HK-2 (cell line): Measurements from ENCODE around the gene TUFM.
A peak's percentile ranks its signal among the peaks of the same experiment; 100 is the strongest.
"Not testable (repeated sequence)": the region's sequence is repeated elsewhere in the genome, so short reads cannot be mapped to it uniquely, and the experiment has no call there.

Source experiments
- DNase-seq: peaks from one replicate; pipeline ENCODE4 v3.0.0-alpha.2; 2018; ENCODE audit not compliant: unreplicated experiment

Gene TUFM

GRCh38 chr16:28846080-28846932 is at the start of gene TUFM:
TSS of gene TUFM (minus strand) at chr16:28846348. CDS start at chr16:28846269, 79 bp downstream.
- DNase-seq, result peak; percentile 92

DNA sequence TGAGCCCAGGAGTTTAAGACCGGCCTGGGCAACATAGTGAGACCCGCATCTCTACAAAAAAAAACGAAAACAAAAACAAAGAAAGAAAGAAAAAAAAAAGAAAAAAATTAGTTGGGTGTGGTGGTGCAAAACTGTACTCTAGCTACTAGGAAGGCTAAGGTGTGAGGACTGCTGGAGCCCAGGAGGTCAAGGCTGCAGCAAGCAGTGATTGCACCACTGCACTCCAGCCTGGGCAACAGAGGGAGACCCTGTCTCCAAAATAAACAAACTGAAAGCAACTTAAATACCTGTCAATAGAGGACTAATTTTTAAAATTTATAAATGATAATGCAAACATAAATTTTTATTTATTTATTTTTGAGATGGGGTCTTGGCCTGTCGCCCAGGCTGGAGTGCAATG is 49.5 kb upstream of the TUFM start:
- DNase-seq, result no peak

DNA sequence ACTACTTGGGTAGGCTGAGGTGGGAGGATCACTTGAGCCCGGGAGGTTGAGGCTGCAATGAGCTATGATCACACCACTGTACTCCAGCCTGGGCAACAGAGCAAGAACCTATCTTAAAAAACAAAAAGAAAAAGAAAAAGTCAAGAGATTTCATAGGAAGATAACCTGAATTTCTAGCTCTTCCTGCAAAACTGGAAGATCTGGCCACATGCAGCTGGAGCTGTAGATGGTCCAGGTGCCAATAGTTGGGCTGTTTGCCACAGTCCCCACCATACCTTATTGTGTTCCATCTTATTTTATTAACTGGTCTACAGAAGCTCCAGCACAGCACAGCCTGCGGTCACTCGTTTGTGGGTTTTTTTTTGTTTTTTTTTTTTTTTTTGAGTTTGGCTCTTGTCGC is 47.1 kb upstream of the TUFM start:
- no peak for DNase-seq

DNA sequence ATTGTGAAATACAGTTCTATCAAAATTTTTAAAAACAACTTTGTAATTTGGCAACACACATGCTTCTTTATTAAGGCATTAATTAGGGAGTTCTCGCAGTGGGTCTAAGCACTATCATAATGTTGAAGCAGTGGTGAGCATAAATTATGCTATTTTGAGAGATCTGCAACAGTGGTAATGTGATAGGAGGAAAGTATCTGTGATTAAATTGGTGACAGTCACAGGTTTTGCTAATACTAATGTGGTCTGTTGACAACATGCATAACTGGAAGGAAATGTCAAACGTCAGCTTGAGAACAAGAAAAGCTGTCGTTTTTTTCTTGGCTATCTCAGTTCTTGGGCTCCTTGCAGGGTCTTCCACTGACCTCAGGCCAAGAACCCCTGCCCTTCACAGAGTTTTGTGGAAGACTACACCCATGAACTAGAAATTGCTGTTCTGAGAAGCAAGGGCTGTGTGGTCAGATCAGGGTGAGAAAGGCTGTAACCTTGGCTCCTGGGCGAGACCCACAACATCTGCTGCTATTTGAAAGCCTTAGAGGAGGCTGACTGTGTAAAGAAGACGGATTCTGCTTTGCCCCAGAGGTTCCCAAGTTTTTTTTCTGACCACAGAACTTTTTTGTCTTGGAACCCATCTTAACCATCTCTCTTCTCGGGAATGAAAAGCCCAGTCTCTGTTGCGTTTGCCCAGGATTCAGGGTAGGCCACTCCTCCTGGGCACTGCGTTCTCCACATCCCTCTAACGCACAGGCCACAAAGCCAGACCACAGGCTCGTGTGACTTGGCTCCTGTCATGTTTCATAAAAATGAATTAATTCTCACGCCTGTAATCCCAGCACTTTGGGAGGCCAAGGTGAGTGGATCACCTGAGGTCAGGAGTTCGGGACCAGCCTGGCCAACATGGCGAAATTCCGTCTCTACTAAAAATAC is 46.1 kb upstream of the TUFM start:
- DNase-seq, result no peak

- not testable (repeated sequence) for DNase-seq
These were observed 44.2 kb upstream of the TUFM start for GRCh38 chr16:28890355-28890754.

- no peak for DNase-seq
These were observed 40.8 kb upstream of the TUFM start for GRCh38 chr16:28886945-28887344.

DNA sequence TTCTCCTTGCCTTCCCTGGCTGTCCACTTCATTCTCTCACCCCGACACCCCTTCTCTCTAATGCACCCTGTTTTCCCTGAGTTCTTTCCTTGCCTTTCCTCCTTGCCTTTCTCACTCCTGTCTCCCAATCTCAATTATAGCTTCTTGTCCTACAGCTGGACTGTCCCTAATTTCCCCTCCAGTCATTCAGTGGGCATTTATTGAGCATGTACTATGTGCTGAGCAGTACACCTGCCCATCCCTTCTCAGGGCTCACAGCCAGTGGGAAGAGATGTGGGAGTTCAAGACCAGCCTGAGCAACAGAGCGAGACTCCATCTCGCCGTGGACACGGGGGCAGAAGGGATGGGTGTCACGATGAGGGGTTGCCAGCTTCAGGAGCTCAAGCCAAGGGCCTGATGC is 37.9 kb upstream of the TUFM start:
- DNase-seq, result no peak

GRCh38 chr16:28883221-28883996 is 37.3 kb upstream of the TUFM start:
- no peak for DNase-seq

GRCh38 chr16:28882551-28883160 is 36.5 kb upstream of the TUFM start:
- no peak for DNase-seq

GRCh38 chr16:28881565-28881964 is 35.4 kb upstream of the TUFM start:
- DNase-seq, result not testable (repeated sequence)

- DNase-seq, result no peak
These were observed 34.8 kb upstream of the TUFM start for GRCh38 chr16:28880955-28881354.

GRCh38 chr16:28880589-28880915 is 34.4 kb upstream of the TUFM start:
- DNase-seq, result no peak

GRCh38 chr16:28879841-28880588 is 33.9 kb upstream of the TUFM start:
- DNase-seq, result peak; percentile 86

DNA sequence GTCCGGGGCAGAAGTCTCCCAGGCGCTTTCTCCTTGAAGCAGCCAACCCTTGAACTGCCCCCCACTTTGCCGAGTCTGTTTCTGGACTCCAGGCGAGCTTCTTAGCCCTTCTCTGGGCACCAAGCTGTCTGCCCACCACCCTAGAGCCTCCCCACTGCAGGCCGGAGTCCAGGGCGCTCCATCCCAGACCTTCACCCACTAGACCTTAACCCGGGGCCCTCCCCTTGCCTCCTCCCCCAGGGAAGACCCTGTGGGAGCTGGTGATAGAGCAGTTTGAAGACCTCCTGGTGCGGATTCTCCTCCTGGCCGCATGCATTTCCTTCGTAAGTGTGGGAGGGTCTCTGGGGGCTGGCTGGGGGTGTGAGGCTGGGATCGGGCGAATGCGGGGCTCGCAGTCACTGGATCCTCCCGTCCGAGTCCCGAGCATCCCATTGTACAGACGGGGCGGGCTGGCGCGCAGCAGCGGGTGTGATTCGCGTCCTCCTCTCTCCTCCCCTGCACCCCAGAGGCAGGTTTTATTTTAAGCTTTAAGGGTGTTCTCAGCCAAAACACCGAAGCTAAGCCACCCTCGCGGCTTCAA is 33.2 kb upstream of the TUFM start:
- DNase-seq, result no peak

- DNase-seq, result no peak
These were observed 32.2 kb upstream of the TUFM start, which contains the start of gene ATP2A1 for GRCh38 chr16:28878083-28878926. TSS of gene ATP2A1 (plus strand) at chr16:28878488. CDS start at chr16:28878672, 184 bp downstream.

DNA sequence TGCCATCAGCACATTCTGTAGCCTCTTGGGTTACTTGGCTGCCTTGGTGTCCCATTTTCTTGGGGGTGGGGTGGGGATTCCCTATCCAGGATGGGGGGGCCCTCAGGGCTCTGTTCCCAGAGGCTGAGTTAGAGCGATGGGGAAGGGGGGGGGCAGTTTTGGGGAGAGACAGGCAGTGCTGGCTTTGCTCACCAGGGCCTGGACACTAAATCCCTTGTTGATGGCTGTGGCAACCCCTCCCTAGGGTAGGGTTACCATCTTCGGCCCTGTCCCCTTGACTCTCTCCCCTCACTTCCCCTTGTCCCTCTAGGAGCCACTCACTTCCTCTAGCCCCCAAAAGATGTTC is 31.5 kb upstream of the TUFM start:
- DNase-seq, result no peak

DNA sequence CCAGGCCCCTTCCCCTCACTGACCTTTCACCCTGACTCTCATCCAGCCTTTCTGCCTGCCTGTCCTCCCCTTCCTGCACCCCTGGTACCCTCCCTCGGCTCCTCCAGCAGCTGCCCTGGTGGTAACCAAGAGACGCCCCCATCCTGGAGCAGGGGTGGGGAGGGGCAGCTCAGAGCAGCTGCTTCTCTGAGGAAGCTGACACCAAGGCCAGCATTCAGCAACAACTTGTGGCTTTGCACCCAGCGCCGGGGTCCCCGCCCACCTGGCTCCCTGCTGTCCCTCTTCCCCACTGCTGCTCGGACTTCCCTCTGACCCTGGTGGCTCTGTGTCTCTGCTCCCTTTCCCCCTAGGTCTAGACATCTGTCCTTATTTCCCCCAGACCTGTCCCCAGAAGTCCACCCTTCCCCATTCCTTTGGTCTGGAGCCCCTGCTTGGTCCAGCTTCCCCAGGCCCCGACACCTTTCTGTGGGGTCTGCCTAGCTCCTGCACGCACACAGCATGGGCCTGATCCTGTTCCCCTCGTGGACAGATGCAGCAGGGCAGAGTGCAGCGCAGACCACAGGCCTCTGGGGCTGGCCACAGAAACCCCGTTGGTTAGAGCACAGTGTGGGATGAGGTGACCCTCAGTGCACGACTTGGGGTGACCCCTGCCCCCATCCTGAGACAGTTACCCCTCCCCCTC is 31.0 kb upstream of the TUFM start:
- DNase-seq, result no peak

GRCh38 chr16:28876019-28876659 is 30.0 kb upstream of the TUFM start:
- DNase-seq, result no peak
